Measurements from ENCODE around the gene ATAD1. TPM values are rescaled to one million over a fixed set of nuclear protein-coding genes. Genes with fewer than 3 reads are reported as not detected.

Gene ATAD1
- total RNA-seq, 1 donor from 2014 or later: 45.8 TPM

- H3K27me3 Mint-ChIP-seq: no peaks in the 10 kb centered on the region
- H3K4me3 Mint-ChIP-seq (ENCODE audit: low read depth): no peak overlapping the region
- no peak for DNase-seq (ENCODE audit: low spot score, unreplicated experiment)
- H3K9me3 Mint-ChIP-seq (ENCODE audit: low read depth): no peaks in the 10 kb centered on the region
- no peak for TF ChIP-seq CTCF (IDR thresholded peaks at IDR 0.05; ENCODE audit: unreplicated experiment)
- H3K36me3 Mint-ChIP-seq (ENCODE audit: insufficient read depth): no peaks in the 10 kb centered on the region
- H3K27ac Mint-ChIP-seq: no peak overlapping the region
- H3K4me1 Mint-ChIP-seq (ENCODE audit: low read depth): peaks cover 9% of the 10 kb centered on the region
These were observed 27.0 kb upstream of the ATAD1 start for GRCh38 chr10:87844837-87845623.

- no peaks in the 10 kb centered on the region for H3K9me3 Mint-ChIP-seq (ENCODE audit: low read depth)
- H3K36me3 Mint-ChIP-seq (ENCODE audit: insufficient read depth): no peaks in the 10 kb centered on the region
- H3K27me3 Mint-ChIP-seq: no peaks in the 10 kb centered on the region
- H3K27ac Mint-ChIP-seq: no peak overlapping the region
- no peak for TF ChIP-seq CTCF (IDR thresholded peaks at IDR 0.05; ENCODE audit: unreplicated experiment)
- no peak overlapping the region for H3K4me3 Mint-ChIP-seq (ENCODE audit: low read depth)
- H3K4me1 Mint-ChIP-seq (ENCODE audit: low read depth): peaks cover 9% of the 10 kb centered on the region
- no peak for DNase-seq (ENCODE audit: low spot score, unreplicated experiment)
These were observed 25.7 kb upstream of the ATAD1 start for GRCh38 chr10:87843714-87844113.

- Mint-ChIP-seq H3K4me1 (ENCODE audit: low read depth) (peaks cover 9% of the 10 kb centered on the region), H3K36me3 (ENCODE audit: insufficient read depth) (no peaks in the 10 kb centered on the region), H3K27me3 (no peaks in the 10 kb centered on the region), H3K4me3 (ENCODE audit: low read depth) (no peak overlapping the region), H3K9me3 (ENCODE audit: low read depth) (no peaks in the 10 kb centered on the region), H3K27ac (peak overlapping the region; percentile 69)
- no peak for DNase-seq (ENCODE audit: low spot score, unreplicated experiment)
- TF ChIP-seq CTCF (IDR thresholded peaks at IDR 0.05; ENCODE audit: unreplicated experiment): no peak
These were observed 24.9 kb upstream of the ATAD1 start for GRCh38 chr10:87842776-87843497.

GRCh38 chr10:87842220-87842641, 24.2 kb upstream of the ATAD1 start:
- no peak overlapping the region for H3K4me3 Mint-ChIP-seq (ENCODE audit: low read depth)
- peak overlapping the region; percentile 69 for H3K27ac Mint-ChIP-seq
- DNase-seq (ENCODE audit: low spot score, unreplicated experiment): no peak
- no peaks in the 10 kb centered on the region for H3K9me3 Mint-ChIP-seq (ENCODE audit: low read depth)
- TF ChIP-seq CTCF (IDR thresholded peaks at IDR 0.05; ENCODE audit: unreplicated experiment): no peak
- no peaks in the 10 kb centered on the region for H3K36me3 Mint-ChIP-seq (ENCODE audit: insufficient read depth)
- H3K4me1 Mint-ChIP-seq (ENCODE audit: low read depth): peaks cover 9% of the 10 kb centered on the region
- H3K27me3 Mint-ChIP-seq: no peaks in the 10 kb centered on the region

GRCh38 chr10:87841186-87841585, 23.2 kb upstream of the ATAD1 start:
- Mint-ChIP-seq H3K36me3 (ENCODE audit: insufficient read depth) (no peaks in the 10 kb centered on the region), H3K4me3 (ENCODE audit: low read depth) (no peak overlapping the region), H3K4me1 (ENCODE audit: low read depth) (peaks cover 9% of the 10 kb centered on the region), H3K27ac (no peak overlapping the region), H3K9me3 (ENCODE audit: low read depth) (peaks cover 6% of the 10 kb centered on the region), H3K27me3 (peaks cover 2% of the 10 kb centered on the region)
- DNase-seq (ENCODE audit: low spot score, unreplicated experiment): no peak
- no peak for TF ChIP-seq CTCF (IDR thresholded peaks at IDR 0.05; ENCODE audit: unreplicated experiment)
